Osteocyte (in vitro differentiated cells): ENCODE data around the gene ATF3. TPM values are rescaled to one million over a fixed set of nuclear protein-coding genes. Genes with fewer than 3 reads are reported as not detected.

ENCODE experiments used
- DNase-seq: peaks from one replicate; pipeline ENCODE4 v3.0.0; 2021; ENCODE audit warnings: mixed read lengths; ENCODE audit not compliant: unreplicated experiment; ENCODE audit errors: extremely low spot score
- H3K27ac Mint-ChIP-seq: one replicate; pipeline ENCODE4 v1.8.0; 2021; ENCODE audit warnings: mild to moderate bottlenecking, mixed read lengths; ENCODE audit not compliant: unreplicated experiment
- H3K27me3 Mint-ChIP-seq: one replicate; pipeline ENCODE4 v1.8.0; 2021; ENCODE audit warnings: mixed read lengths; ENCODE audit not compliant: unreplicated experiment
- H3K36me3 Mint-ChIP-seq: one replicate; pipeline ENCODE4 v1.8.0; 2021; ENCODE audit warnings: mixed read lengths; ENCODE audit not compliant: unreplicated experiment
- H3K4me1 Mint-ChIP-seq: one replicate; pipeline ENCODE4 v1.8.0; 2021; ENCODE audit warnings: mixed read lengths; ENCODE audit not compliant: unreplicated experiment
- H3K4me3 Mint-ChIP-seq: one replicate; pipeline ENCODE4 v1.8.0; 2021; ENCODE audit warnings: mild to moderate bottlenecking, moderate library complexity, mixed read lengths; ENCODE audit not compliant: unreplicated experiment
- H3K9me3 Mint-ChIP-seq: one replicate; pipeline ENCODE4 v1.8.0; 2021; ENCODE audit warnings: mixed read lengths; ENCODE audit not compliant: unreplicated experiment
- total RNA-seq: library from RNA; stranded (reverse); gene quantifications from 2 replicates; pipeline ENCODE4 v1.2.1, GENCODE V29; 2021
- TF ChIP-seq, protein P1 (sequence below): fragments of 200-600 bp; sonication (generic); IDR thresholded peaks from 2 replicates; pipeline ENCODE4 v1.5.0; 2021; ENCODE audit warnings: antibody characterized with exemption, mild to moderate bottlenecking, moderate library complexity

The ATF3 gene
- total RNA-seq, 1 donor from 2014 or later: 45.3 TPM

- Mint-ChIP-seq H3K4me3 (no peak overlapping the region), H3K36me3 (peaks cover 28% of the 10 kb centered on the region), H3K27me3 (peaks cover 25% of the 10 kb centered on the region), H3K27ac (no peak overlapping the region), H3K4me1 (no peaks in the 10 kb centered on the region), H3K9me3 (no peaks in the 10 kb centered on the region)
- TF ChIP-seq, protein P1, sequence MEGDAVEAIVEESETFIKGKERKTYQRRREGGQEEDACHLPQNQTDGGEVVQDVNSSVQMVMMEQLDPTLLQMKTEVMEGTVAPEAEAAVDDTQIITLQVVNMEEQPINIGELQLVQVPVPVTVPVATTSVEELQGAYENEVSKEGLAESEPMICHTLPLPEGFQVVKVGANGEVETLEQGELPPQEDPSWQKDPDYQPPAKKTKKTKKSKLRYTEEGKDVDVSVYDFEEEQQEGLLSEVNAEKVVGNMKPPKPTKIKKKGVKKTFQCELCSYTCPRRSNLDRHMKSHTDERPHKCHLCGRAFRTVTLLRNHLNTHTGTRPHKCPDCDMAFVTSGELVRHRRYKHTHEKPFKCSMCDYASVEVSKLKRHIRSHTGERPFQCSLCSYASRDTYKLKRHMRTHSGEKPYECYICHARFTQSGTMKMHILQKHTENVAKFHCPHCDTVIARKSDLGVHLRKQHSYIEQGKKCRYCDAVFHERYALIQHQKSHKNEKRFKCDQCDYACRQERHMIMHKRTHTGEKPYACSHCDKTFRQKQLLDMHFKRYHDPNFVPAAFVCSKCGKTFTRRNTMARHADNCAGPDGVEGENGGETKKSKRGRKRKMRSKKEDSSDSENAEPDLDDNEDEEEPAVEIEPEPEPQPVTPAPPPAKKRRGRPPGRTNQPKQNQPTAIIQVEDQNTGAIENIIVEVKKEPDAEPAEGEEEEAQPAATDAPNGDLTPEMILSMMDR: no peak
- DNase-seq: no peak
These were observed 13.9 kb downstream of the ATF3 start for GRCh38 chr1:212622467-212622866.

DNA sequence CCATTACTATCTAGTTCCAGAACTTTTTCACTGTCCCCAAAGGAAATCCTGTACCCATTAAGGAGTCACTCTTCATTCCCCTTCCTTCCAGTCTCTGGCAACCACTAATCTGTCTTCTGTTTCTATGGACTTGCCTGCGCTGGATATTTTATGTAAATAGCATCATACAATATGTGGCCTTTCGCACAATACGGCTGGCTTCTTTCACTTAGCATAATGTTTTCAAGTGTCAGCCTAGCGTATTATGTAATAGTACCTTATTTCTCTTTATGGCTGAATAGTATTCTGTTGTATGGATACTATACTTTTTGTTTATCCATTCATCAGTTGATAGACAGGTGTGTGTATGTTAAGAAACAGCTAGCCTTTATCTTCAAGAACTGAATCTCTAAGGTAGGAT is 14.3 kb downstream of the ATF3 start:
- Mint-ChIP-seq H3K36me3 (peaks cover 28% of the 10 kb centered on the region), H3K4me3 (no peak overlapping the region), H3K27me3 (peaks cover 29% of the 10 kb centered on the region), H3K27ac (no peak overlapping the region), H3K4me1 (no peaks in the 10 kb centered on the region), H3K9me3 (no peaks in the 10 kb centered on the region)
- TF ChIP-seq, protein P1: no peak
- DNase-seq: no peak

DNA sequence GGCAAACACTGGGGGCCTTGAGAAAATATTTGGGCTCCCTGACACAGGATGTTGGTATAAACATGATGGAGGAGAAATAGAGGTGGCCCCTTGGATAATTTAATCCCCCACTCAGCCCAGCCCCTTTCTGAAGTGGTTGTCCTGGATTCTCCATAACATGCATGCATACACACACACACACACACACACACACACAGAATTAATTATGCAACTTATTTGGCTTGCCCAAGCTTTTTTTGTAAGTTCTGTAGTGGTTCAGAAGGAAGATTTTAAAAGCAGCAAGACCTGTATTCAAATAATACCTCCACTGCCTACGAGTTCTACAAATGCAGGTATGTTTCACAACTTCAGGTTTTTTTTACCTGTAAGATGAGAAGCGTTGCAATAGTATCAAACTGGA is 15.0 kb downstream of the ATF3 start:
- Mint-ChIP-seq H3K36me3 (peaks cover 22% of the 10 kb centered on the region), H3K4me3 (no peak overlapping the region), H3K9me3 (no peaks in the 10 kb centered on the region), H3K27ac (no peak overlapping the region), H3K4me1 (no peaks in the 10 kb centered on the region), H3K27me3 (peaks cover 29% of the 10 kb centered on the region)
- TF ChIP-seq, protein P1: no peak
- DNase-seq: no peak

DNA sequence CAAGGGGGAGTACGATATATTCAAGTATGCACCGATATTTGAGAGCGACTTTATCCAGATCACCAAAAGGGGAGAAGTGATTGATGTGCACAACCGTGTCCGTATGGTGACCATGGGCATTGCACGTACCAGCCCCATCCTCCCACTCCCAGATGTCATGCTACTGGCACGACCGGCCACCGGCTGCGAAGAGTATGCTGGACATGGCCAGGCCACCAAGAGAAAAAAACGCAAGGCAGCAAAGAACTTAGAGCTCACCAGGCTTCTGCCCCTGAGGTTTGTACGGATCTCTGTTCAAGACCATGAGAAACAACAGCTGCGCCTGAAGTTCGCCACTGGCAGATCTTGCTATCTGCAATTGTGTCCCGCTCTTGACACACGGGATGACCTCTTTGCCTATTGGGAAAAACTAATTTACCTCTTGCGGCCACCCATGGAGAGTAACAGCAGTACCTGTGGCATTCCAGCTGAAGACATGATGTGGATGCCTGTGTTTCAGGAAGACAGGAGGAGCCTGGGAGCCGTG is 16.5 kb downstream of the ATF3 start:
- TF ChIP-seq, protein P1: no peak
- H3K9me3 Mint-ChIP-seq: no peaks in the 10 kb centered on the region
- H3K27ac Mint-ChIP-seq: no peak overlapping the region
- peaks cover 29% of the 10 kb centered on the region for H3K27me3 Mint-ChIP-seq
- H3K36me3 Mint-ChIP-seq: peaks cover 11% of the 10 kb centered on the region
- no peak overlapping the region for H3K4me3 Mint-ChIP-seq
- no peaks in the 10 kb centered on the region for H3K4me1 Mint-ChIP-seq
- no peak for DNase-seq

DNA sequence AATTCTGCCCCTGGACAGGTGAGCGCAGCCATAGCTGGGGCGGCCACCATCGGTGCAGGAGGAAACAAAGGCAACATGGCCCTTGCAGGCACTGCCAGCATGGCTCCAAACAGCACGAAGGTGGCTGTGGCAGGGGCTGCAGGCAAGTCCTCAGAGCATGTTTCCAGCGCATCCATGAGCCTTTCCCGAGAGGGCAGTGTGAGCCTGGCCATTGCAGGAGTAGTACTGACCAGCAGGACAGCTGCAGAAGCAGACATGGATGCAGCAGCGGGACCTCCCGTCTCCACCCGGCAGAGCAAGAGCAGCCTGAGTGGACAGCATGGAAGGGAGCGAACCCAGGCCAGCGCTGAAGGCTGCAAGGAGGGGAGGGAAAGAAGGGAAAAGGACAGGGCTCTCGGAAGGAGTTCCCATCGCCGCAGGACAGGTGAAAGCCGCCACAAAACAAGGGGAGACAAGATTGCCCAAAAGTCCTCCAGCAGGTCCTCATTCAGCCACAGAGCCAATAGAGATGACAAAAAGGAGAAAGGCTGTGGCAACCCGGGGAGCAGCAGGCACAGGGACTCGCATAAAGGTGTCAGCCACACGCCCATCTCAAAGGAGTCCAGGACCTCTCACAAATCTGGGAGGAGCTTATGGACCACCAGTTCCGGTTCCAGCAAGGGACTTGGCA is 17.4 kb downstream of the ATF3 start:
- H3K4me1 Mint-ChIP-seq: no peaks in the 10 kb centered on the region
- no peak overlapping the region for H3K4me3 Mint-ChIP-seq
- no peak for DNase-seq

More for the DNA sequence above, 17.4 kb downstream of the ATF3 start:
- TF ChIP-seq, protein P1: no peak
- Mint-ChIP-seq H3K27me3 (peaks cover 29% of the 10 kb centered on the region), H3K36me3 (peaks cover 4% of the 10 kb centered on the region), H3K27ac (no peak overlapping the region), H3K9me3 (no peaks in the 10 kb centered on the region)
